Esophagus muscularis mucosa (tissue), 4 donors: Measurements from ENCODE around the gene GALNT7. TPM values are rescaled to one million over a fixed set of nuclear protein-coding genes. Genes with fewer than 3 reads are reported as not detected.

Experiments used
- DNase-seq: peaks from one replicate; pipeline ENCODE4 v3.0.0-alpha.2; 2017; ENCODE audit errors: extremely low spot score
- H3K27ac ChIP-seq, 4 donors: fragments of 200-600 bp; sonication (generic); replicated peaks in 1 of 4; 1 replicate in 3 of 4; 2 replicates in 1 of 4; pipeline ENCODE4 v1.5.1; 2016 to 2019; ENCODE audit warnings: mild to moderate bottlenecking in 1 of 4
- H3K27me3 ChIP-seq, 4 donors: fragments of 200-600 bp; sonication (generic); one replicate each; pipeline versions ENCODE4 v1.5.1 to v1.6.0; 2016 to 2019
- H3K36me3 ChIP-seq, 4 donors: fragments of 200-600 bp; sonication (generic); one replicate each; pipeline ENCODE4 v1.5.1; 2016 to 2019
- H3K4me1 ChIP-seq, 4 donors: fragments of 200-600 bp; sonication (generic); one replicate each; pipeline ENCODE4 v1.5.1; 2016 to 2019
- H3K4me3 ChIP-seq, 4 donors: fragments of 200-600 bp; sonication (generic); 1 replicate in 2 of 4; 2 replicates in 2 of 4; pipeline ENCODE4 v1.5.1; 2016 to 2019; ENCODE audit warnings: mild to moderate bottlenecking in 4 of 4, moderate library complexity in 1 of 4
- H3K9me3 ChIP-seq, 4 donors: fragments of 200-600 bp; sonication (generic); 1 replicate in 3 of 4; 2 replicates in 1 of 4; pipeline ENCODE4 v1.5.1; 2016 to 2019
- EP300 ChIP-seq: sonication (generic); formaldehyde crosslinking; IDR thresholded peaks from one replicate; pipeline ENCODE4 v1.6.1; 2017; ENCODE audit warnings: antibody characterized with exemption
- POLR2A ChIP-seq: fragments of 450-650 bp; IDR thresholded peaks from one replicate; pipeline ENCODE4 v1.6.1; 2017; ENCODE audit warnings: antibody characterized with exemption, moderate library complexity, mild to moderate bottlenecking, low read depth
- POLR2AphosphoS5 ChIP-seq, 2 donors: sonication (generic); formaldehyde crosslinking; IDR thresholded peaks; one replicate each; pipeline ENCODE4 v1.6.1; 2017; ENCODE audit warnings: antibody characterized with exemption in 2 of 2
- WGBS: methylation state at CpG from one replicate; pipeline ENCODE4 v1.1.5; 2018; 5-methylcytosine and 5-hydroxymethylcytosine counted together
- intact Hi-C: fragments of 100-400 bp; cut with DNase I; formaldehyde crosslinking; loops from one replicate; pipeline ENCODE4 v1.15.1; 2023
- total RNA-seq, 4 donors: library from RNA; depleted of rRNA; stranded (reverse); fragments of >200 nt; gene quantifications; one replicate each; pipeline versions ENCODE4 v1.1.0 to v1.2.1, GENCODE V29; 2016
- TF ChIP-seq, protein P1 (sequence below), 3 experiments: fragments of 200-600 bp in 2 of 3; fragments of 450-650 bp in 1 of 3; sonication (generic) in 2 of 3; IDR thresholded peaks; one replicate each; pipeline ENCODE4 v1.5.1; 2017 to 2019; ENCODE audit warnings: antibody characterized with exemption in 3 of 3, mild to moderate bottlenecking in 2 of 3, moderate library complexity in 1 of 3

The GALNT7 gene
- total RNA-seq, 4 donors from 2014 or later, result 9.6 to 20.2 (median 12.9) TPM

DNA sequence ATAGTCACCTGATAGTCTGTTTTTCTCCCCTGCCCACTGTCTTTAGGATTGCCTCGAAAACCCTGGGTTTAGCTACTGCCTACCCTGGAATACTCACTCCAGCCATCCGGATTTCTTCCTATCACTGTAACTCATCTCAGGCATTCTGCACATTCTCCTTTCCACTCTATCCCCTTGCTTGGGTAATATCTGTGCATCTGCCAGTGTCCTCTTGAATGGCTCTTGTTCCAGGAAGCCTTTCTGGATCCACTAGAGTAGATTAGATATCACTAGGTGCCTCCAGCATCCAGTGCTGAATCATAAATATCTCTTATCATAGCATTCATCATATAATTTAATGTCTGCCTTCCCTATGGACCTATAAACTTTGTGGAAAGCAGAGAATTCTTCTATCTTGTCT, 17.1 kb upstream of the GALNT7 start:
- H3K27me3 ChIP-seq, result no peaks in the 10 kb centered on the region
- intact Hi-C loops, result no loop called here
- no peaks in the 10 kb centered on the region for H3K4me1 ChIP-seq
- no peaks in the 10 kb centered on the region for H3K36me3 ChIP-seq
- TF ChIP-seq, protein P1, sequence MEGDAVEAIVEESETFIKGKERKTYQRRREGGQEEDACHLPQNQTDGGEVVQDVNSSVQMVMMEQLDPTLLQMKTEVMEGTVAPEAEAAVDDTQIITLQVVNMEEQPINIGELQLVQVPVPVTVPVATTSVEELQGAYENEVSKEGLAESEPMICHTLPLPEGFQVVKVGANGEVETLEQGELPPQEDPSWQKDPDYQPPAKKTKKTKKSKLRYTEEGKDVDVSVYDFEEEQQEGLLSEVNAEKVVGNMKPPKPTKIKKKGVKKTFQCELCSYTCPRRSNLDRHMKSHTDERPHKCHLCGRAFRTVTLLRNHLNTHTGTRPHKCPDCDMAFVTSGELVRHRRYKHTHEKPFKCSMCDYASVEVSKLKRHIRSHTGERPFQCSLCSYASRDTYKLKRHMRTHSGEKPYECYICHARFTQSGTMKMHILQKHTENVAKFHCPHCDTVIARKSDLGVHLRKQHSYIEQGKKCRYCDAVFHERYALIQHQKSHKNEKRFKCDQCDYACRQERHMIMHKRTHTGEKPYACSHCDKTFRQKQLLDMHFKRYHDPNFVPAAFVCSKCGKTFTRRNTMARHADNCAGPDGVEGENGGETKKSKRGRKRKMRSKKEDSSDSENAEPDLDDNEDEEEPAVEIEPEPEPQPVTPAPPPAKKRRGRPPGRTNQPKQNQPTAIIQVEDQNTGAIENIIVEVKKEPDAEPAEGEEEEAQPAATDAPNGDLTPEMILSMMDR (IDR thresholded peaks at IDR 0.05), result no peak
- TF ChIP-seq POLR2AphosphoS5 (IDR thresholded peaks at IDR 0.05) (no peak), EP300 (no peak), POLR2A (no peak)
- no peak for DNase-seq
- no peak overlapping the region for H3K4me3 ChIP-seq
- 88% methylated on average over 2 of the region's 2 CpGs for WGBS
- H3K9me3 ChIP-seq, result no peaks in the 10 kb centered on the region
- H3K27ac ChIP-seq, result no peak overlapping the region

DNA sequence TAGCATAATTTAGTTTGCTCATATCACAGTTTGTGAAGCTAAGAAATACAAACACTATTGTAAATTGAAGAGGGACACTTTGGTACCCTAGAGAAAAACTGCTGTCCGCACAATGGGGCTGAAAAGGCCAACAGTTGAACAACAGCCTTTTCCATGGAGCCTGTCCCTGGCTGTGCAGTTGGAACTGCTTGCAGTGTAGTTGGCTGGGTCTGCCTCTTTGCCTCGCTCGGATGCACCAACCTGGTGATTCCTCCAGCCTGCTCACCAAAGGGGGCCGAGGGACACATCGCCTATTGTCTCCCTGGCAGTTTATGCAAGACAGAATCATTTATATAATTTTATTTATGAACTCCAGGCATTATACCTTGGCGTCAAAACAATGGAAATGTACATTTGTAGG, 16.5 kb upstream of the GALNT7 start:
- DNase-seq, result no peak
- TF ChIP-seq, protein P1 (IDR thresholded peaks at IDR 0.05), result no peak
- TF ChIP-seq POLR2A, result no peak
- no peak for TF ChIP-seq EP300
- no peak for TF ChIP-seq POLR2AphosphoS5 (IDR thresholded peaks at IDR 0.05)
- Histone ChIP-seq H3K4me3 (no peak overlapping the region), H3K4me1 (no peaks in the 10 kb centered on the region), H3K27ac (no peak overlapping the region), H3K27me3 (no peaks in the 10 kb centered on the region), H3K9me3 (no peaks in the 10 kb centered on the region), H3K36me3 (no peaks in the 10 kb centered on the region)
- WGBS, result 96% methylated on average over 4 of the region's 6 CpGs
- intact Hi-C loops, result no loop called here

DNA sequence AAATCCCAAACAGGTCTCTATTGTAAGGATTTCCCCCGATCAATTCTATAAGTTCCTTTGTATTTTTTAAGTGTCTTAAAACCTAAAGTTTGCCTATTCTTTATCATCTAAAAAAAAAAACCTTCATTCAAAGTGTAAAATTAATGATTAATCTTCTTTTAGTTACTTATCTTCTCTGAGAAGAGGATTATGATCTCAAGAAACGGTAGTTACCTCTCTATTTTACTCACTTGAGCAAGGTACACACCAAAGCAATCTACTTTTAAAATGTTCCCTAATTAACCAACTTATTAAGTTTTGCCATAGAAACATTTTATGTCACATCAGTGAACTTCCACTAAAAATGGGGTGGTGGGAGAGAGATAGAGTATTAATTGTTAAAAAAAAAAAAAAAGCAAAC, 15.2 kb upstream of the GALNT7 start:
- no peaks in the 10 kb centered on the region for H3K9me3 ChIP-seq
- H3K4me1 ChIP-seq, result no peaks in the 10 kb centered on the region
- no peak for DNase-seq
- no peak for TF ChIP-seq POLR2A
- no peak for TF ChIP-seq EP300
- TF ChIP-seq POLR2AphosphoS5 (IDR thresholded peaks at IDR 0.05), result no peak
- TF ChIP-seq, protein P1 (IDR thresholded peaks at IDR 0.05), result no peak
- H3K36me3 ChIP-seq, result no peaks in the 10 kb centered on the region
- H3K4me3 ChIP-seq, result no peak overlapping the region
- no peaks in the 10 kb centered on the region for H3K27me3 ChIP-seq
- H3K27ac ChIP-seq, result no peak overlapping the region
- 96% methylated on average over 2 of the region's 2 CpGs for WGBS
- intact Hi-C loops, result no loop called here

DNA sequence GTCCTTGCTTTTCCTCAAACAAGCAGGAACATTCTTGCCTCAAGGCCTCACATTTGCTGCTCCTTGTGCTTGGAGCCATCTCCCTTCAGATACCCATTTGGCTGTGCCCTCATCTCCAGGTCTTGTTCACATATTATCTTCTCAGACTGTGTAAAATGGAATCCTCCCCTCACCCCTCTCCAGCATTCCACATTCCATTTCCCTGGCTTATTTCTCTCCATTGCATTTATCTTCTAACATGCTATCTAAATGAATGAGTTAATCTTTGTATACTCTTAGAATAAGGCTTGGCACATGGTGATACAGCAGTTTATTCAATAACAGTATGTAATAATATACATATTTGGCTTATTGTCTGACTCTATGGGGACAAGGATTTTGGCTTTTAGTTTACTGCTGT, 8.8 kb upstream of the GALNT7 start:
- intact Hi-C loops, result no loop called here
- Histone ChIP-seq H3K4me1 (no peaks in the 10 kb centered on the region), H3K27ac (no peak overlapping the region), H3K36me3 (peaks cover 0 to 4% (median 0%) of the 10 kb centered on the region in 4 donors), H3K4me3 (no peak overlapping the region), H3K9me3 (no peaks in the 10 kb centered on the region), H3K27me3 (no peaks in the 10 kb centered on the region)
- TF ChIP-seq POLR2AphosphoS5 (IDR thresholded peaks at IDR 0.05) (no peak), POLR2A (no peak), EP300 (no peak)
- TF ChIP-seq, protein P1 (IDR thresholded peaks at IDR 0.05), result no peak
- DNase-seq, result no peak

DNA sequence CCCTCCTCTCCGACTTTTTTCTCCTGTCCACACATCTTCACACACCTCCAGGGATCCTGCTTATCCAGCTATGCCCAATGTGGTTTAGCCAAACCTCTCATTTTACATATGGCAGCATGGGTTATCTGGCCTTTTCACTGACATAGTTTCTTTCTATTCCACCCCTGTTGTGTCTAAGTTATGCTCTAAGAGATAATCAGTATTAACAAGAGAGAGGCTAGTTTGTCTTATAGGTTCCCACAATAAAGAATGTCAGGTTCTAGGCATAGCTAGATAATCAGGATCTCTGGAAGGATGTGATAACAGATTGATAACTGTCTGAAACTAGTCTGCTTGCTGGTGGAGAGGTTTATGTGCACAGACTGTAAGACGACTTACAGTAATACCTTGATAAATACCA, 7.7 kb upstream of the GALNT7 start:
- H3K27me3 ChIP-seq, result no peaks in the 10 kb centered on the region
- H3K4me1 ChIP-seq, result no peaks in the 10 kb centered on the region
- H3K27ac ChIP-seq, result no peak overlapping the region
- H3K4me3 ChIP-seq, result no peak overlapping the region
- DNase-seq, result no peak
- TF ChIP-seq EP300 (no peak), POLR2AphosphoS5 (IDR thresholded peaks at IDR 0.05) (no peak), POLR2A (no peak)
- TF ChIP-seq, protein P1 (IDR thresholded peaks at IDR 0.05), result no peak
- peaks cover 0 to 4% (median 0%) of the 10 kb centered on the region in 4 donors for H3K36me3 ChIP-seq
- no peaks in the 10 kb centered on the region for H3K9me3 ChIP-seq
- WGBS, result 79% methylated on average over 2 of the region's 2 CpGs
- intact Hi-C loops, result no loop called here
